Measurements from ENCODE around the gene TMEM179. TPM values are rescaled to one million over a fixed set of nuclear protein-coding genes. Genes with fewer than 3 reads are reported as not detected.

TMEM179 gene
- total and polyA plus RNA-seq, 2 of the 8 experiments (the other 6 are each of a cell fraction or from before 2014, with no cell fraction given) = 2.9 to 4.0 TPM

GRCh38 chr14:104560586-104560945, 44.0 kb downstream of the TMEM179 start (continued):
- TF ChIP-seq CHD7 (IDR thresholded peaks at IDR 0.05; ENCODE audit: insufficient replicate concordance, low read length) (no peak), KDM4A (IDR thresholded peaks at IDR 0.05; ENCODE audit: low read depth, low read length, severe bottlenecking) (no peak)

Data from H1 (cell line).